Colonic mucosa (tissue), 4 donors: ENCODE measurements around the gene GCAT. TPM values are rescaled to one million over a fixed set of nuclear protein-coding genes. Genes with fewer than 3 reads are reported as not detected.

Experiments
- DNase-seq: peaks from one replicate; pipeline ENCODE4 v3.0.0-alpha.2; 2020
- H3K27ac ChIP-seq: fragments of 200-600 bp; one replicate; pipeline ENCODE4 v1.8.0; 2021
- H3K27me3 ChIP-seq: fragments of 200-600 bp; one replicate; pipeline ENCODE4 v1.8.0; 2021
- H3K36me3 ChIP-seq: fragments of 200-600 bp; one replicate; pipeline ENCODE4 v1.8.0; 2021
- H3K4me1 ChIP-seq: fragments of 200-600 bp; one replicate; pipeline ENCODE4 v1.8.0; 2021; ENCODE audit warnings: mild to moderate bottlenecking
- H3K4me3 ChIP-seq: fragments of 200-600 bp; one replicate; pipeline ENCODE4 v1.8.0; 2021
- H3K9ac ChIP-seq, 2 donors: one replicate each; pipeline ENCODE4 v1.7.0; 2013; ENCODE audit warnings: control low read depth in 2 of 2, low read depth in 2 of 2, low read length in 2 of 2
- H3K9me3 ChIP-seq: fragments of 200-600 bp; one replicate; pipeline ENCODE4 v1.8.0; 2021
- CTCF ChIP-seq: fragments of 200-600 bp; IDR thresholded peaks from one replicate; pipeline ENCODE4 v1.8.0; 2022; ENCODE audit warnings: antibody characterized with exemption, mild to moderate bottlenecking
- intact Hi-C: fragments of 100-400 bp; cut with DNase I; formaldehyde crosslinking; loops from one replicate; pipeline ENCODE4 v1.14.1; 2022
- total RNA-seq, 2 donors: library from RNA; stranded (reverse); fragmentation: NEBNext Ultra II Directional in 1 of 2; extraction: Animal tissue kit (Norgen Biotek cat#: 25700) in 1 of 2; gene quantifications; one replicate each; pipeline ENCODE4 v1.2.1, GENCODE V29; 2021
- donor health status: healthy.
- donor health status: DM: no; HTN: no; CAD: no.
- donor health status: DM: no; HTN: no; CAD: no.

Gene GCAT
- total RNA-seq, 2 donors from 2014 or later = 13.0 to 23.5 TPM

- no peaks in the 10 kb centered on the region for H3K27me3 ChIP-seq
- peak overlapping the region in 1 of 2 donors; percentile 85 for H3K9ac ChIP-seq
- no peak for TF ChIP-seq CTCF
- no peak for DNase-seq
- H3K4me3 ChIP-seq = peak overlapping the region; percentile 48
- H3K36me3 ChIP-seq = no peaks in the 10 kb centered on the region
- H3K4me1 ChIP-seq = peaks cover 1% of the 10 kb centered on the region
- H3K27ac ChIP-seq = no peak overlapping the region
- no peaks in the 10 kb centered on the region for H3K9me3 ChIP-seq
- intact Hi-C loops = no loop called here
Observed at GRCh38 chr22:37803195-37803638, 4.5 kb upstream of the GCAT start.

GRCh38 chr22:37803639-37804351 is 3.9 kb upstream of the GCAT start:
- H3K27me3 ChIP-seq = no peaks in the 10 kb centered on the region
- peak; percentile 37 for DNase-seq
- H3K9ac ChIP-seq = peak overlapping the region in 1 of 2 donors; percentile 85
- H3K36me3 ChIP-seq = no peaks in the 10 kb centered on the region
- no peak overlapping the region for H3K4me3 ChIP-seq
- intact Hi-C loops = no loop called here
- no peak overlapping the region for H3K27ac ChIP-seq
- H3K9me3 ChIP-seq = no peaks in the 10 kb centered on the region
- H3K4me1 ChIP-seq = peaks cover 4% of the 10 kb centered on the region
- no peak for TF ChIP-seq CTCF

- peak overlapping the region; percentile 85 to 96 for H3K9ac ChIP-seq
- intact Hi-C loops = no loop called here
- DNase-seq = peak; percentile 36
- no peaks in the 10 kb centered on the region for H3K9me3 ChIP-seq
- H3K4me3 ChIP-seq = peak overlapping the region; percentile 60
- no peaks in the 10 kb centered on the region for H3K27me3 ChIP-seq
- no peak for TF ChIP-seq CTCF
- peaks cover 4% of the 10 kb centered on the region for H3K4me1 ChIP-seq
- H3K36me3 ChIP-seq = no peaks in the 10 kb centered on the region
- peak overlapping the region; percentile 68 for H3K27ac ChIP-seq
Observed at GRCh38 chr22:37804352-37804880, 3.3 kb upstream of the GCAT start.

- Histone ChIP-seq H3K27me3 (no peaks in the 10 kb centered on the region), H3K27ac (peak overlapping the region; percentile 68), H3K36me3 (no peaks in the 10 kb centered on the region), H3K9ac (peak overlapping the region; percentile 85 to 96), H3K9me3 (no peaks in the 10 kb centered on the region), H3K4me1 (peaks cover 4% of the 10 kb centered on the region), H3K4me3 (peak overlapping the region; percentile 60)
- intact Hi-C loops = no loop called here
- peak; percentile 93 for DNase-seq
- TF ChIP-seq CTCF = no peak
Observed at GRCh38 chr22:37804881-37805809, 2.6 kb upstream of the GCAT start.

GRCh38 chr22:37805810-37806277 is 1.9 kb upstream of the GCAT start:
- H3K4me3 ChIP-seq = peak overlapping the region; percentile 60
- intact Hi-C loops = no loop called here
- peak; percentile 58 for DNase-seq
- TF ChIP-seq CTCF = no peak
- peaks cover 4% of the 10 kb centered on the region for H3K4me1 ChIP-seq
- no peaks in the 10 kb centered on the region for H3K36me3 ChIP-seq
- no peaks in the 10 kb centered on the region for H3K27me3 ChIP-seq
- H3K27ac ChIP-seq = peak overlapping the region; percentile 68
- peak overlapping the region; percentile 80 to 96 for H3K9ac ChIP-seq
- no peaks in the 10 kb centered on the region for H3K9me3 ChIP-seq
